Measurements from ENCODE around the gene PSMC3IP. TPM values are rescaled to one million over a fixed set of nuclear protein-coding genes. Genes with fewer than 3 reads are reported as not detected.

PSMC3IP gene
- total RNA-seq, 4 donors from 2014 or later, result 1.4 to 5.8 (median 4.5) TPM

DNA sequence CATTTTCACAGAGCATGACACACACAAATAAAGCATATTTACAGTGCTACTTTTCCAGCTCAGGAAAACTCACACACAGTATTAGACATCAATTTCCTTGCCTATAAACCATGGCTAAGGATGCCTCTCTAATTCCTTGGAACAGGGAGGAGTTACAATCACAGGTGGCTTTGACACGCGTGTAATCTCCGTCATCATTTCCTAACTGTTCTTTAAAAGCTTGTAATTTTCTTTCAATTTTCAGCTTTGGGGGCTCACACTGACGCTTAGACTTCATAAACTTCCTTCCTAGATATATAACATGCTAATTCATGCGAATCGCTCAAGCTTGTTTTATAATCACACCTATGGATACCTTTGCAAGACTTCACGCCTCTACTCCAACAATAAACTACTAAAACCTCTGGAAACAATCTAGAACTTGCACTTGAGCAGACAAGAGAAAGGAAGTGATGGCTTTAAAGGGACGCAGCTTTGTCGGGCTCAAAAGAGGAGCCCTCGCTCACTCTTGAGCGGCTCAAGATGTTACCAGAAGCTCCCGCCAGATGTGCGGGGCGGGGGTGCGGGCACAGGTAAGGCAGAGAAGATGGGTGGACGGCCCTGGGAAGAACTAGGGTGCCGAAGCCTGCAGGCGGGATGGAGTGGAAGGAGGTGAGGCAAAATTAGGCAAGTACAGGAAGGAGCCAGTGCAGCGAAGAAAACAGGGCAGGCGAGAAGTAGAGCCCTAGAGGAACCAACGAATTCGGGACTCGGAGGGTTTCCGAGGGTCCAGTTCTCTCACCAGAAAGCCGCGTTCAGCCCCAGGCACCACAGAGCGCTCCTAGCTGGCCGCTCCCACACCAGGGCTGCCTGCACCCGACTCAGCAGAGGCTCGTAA, 31.0 kb upstream of the PSMC3IP start:
- Histone ChIP-seq H3K4me3 (replicated peaks in 1 of 3) (peak overlapping the region; percentile 75 to 95 (median 81)), H3K36me3 (peaks cover 7 to 10% of the 10 kb centered on the region in 2 donors), H3K27me3 (no peaks in the 10 kb centered on the region), H3K9me3 (no peaks in the 10 kb centered on the region), H3K4me1 (peaks cover 22 to 23% of the 10 kb centered on the region in 2 donors), H3K27ac (peak overlapping the region; percentile 78 to 87 (median 84))
- DNase-seq, result no peak
- TF ChIP-seq POLR2A (IDR thresholded peaks at IDR 0.05), result no peak
- TF ChIP-seq, protein P1, sequence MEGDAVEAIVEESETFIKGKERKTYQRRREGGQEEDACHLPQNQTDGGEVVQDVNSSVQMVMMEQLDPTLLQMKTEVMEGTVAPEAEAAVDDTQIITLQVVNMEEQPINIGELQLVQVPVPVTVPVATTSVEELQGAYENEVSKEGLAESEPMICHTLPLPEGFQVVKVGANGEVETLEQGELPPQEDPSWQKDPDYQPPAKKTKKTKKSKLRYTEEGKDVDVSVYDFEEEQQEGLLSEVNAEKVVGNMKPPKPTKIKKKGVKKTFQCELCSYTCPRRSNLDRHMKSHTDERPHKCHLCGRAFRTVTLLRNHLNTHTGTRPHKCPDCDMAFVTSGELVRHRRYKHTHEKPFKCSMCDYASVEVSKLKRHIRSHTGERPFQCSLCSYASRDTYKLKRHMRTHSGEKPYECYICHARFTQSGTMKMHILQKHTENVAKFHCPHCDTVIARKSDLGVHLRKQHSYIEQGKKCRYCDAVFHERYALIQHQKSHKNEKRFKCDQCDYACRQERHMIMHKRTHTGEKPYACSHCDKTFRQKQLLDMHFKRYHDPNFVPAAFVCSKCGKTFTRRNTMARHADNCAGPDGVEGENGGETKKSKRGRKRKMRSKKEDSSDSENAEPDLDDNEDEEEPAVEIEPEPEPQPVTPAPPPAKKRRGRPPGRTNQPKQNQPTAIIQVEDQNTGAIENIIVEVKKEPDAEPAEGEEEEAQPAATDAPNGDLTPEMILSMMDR (IDR thresholded peaks at IDR 0.05), result no peak
- WGBS, 2 donors, result 0 to 1% methylated on average over 27 to 30 of the region's 30 CpGs
- intact Hi-C loops (cut with DNase I), result no loop called here

DNA sequence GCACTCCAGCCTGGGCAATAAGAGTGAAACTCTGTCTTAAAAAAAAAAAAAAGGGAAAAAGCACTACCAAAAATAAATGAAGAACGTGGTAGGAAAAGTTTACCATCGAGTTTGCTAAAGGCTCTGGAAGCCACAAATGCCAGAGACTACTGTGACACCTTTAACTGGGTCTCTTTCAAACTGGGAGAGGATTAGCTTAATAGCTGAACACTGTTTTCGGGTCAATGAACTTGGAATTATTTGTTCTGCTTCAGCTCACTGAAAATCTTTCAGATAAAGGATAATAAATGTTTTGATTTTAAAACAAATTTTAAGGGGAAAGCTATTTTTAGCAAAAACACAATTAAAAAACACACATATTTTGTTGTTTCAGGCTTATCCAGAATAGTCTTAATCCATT, 30.2 kb upstream of the PSMC3IP start:
- no peak overlapping the region for H3K27ac ChIP-seq
- peak overlapping the region in 2 of 3 donors; percentile 75 to 81 for H3K4me3 ChIP-seq (replicated peaks in 1 of 3)
- peaks cover 4% of the 10 kb centered on the region in 2 donors for H3K36me3 ChIP-seq
- TF ChIP-seq, protein P1 (IDR thresholded peaks at IDR 0.05), result no peak
- no peak for TF ChIP-seq POLR2A (IDR thresholded peaks at IDR 0.05)
- WGBS, 2 donors, result 39 to 46% methylated on average over 3 of the region's 3 CpGs
- DNase-seq, result no peak
- H3K9me3 ChIP-seq, result no peaks in the 10 kb centered on the region
- intact Hi-C loops (cut with DNase I), result no loop called here
- H3K4me1 ChIP-seq, result peaks cover 22 to 23% of the 10 kb centered on the region in 2 donors
- no peaks in the 10 kb centered on the region for H3K27me3 ChIP-seq

DNA sequence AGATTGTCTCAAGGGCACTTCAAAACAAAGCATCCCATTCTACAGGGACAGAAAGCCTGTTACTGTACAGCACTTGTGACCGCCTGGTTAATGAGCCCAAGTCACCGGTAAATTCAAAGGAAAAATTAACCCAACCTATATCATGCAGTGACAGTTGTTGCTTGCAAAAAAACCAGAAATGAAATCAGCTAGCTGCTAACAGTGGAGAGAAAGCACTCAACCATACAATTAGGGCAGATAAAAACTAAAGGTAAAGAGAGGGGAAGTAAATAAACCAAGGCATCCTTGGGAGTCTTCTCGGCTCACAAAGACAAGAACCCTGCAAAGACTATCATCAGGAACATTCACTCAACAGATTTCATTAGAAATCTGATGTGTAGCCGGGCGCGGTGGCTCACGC, 25.8 kb upstream of the PSMC3IP start:
- H3K9me3 ChIP-seq, result no peaks in the 10 kb centered on the region
- H3K27ac ChIP-seq, result no peak overlapping the region
- 86 to 89% methylated on average over 7 of the region's 7 CpGs for WGBS, 2 donors
- intact Hi-C loops (cut with DNase I), result no loop called here
- H3K27me3 ChIP-seq, result no peaks in the 10 kb centered on the region
- TF ChIP-seq POLR2A (IDR thresholded peaks at IDR 0.05), result no peak
- TF ChIP-seq, protein P1 (IDR thresholded peaks at IDR 0.05), result no peak
- H3K4me1 ChIP-seq, result peaks cover 25 to 32% of the 10 kb centered on the region in 2 donors
- no peaks in the 10 kb centered on the region for H3K36me3 ChIP-seq
- no peak for DNase-seq
- no peak overlapping the region for H3K4me3 ChIP-seq (replicated peaks in 1 of 3)

DNA sequence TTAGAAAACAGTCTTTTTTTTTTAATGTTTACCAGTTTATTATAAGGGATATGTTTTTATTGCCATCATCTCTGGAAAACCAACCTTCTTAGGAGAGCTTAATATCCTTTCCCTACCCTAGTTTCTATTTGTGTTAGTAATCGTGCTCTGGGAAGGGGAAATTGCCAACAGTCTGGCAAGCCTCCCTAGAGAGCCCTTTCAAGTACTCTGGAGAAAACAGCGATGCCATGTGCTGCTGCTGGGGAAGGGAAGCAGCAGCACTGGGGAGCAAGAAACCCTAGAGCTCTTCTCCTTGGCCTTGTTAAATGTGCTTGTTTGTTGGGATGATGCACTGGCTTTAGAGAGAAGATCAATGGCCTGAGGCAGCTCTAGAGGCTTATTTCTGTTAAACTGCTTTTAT, 21.4 kb upstream of the PSMC3IP start:
- Histone ChIP-seq H3K9me3 (no peaks in the 10 kb centered on the region), H3K4me3 (replicated peaks in 1 of 3) (no peak overlapping the region), H3K27ac (no peak overlapping the region), H3K27me3 (no peaks in the 10 kb centered on the region), H3K4me1 (peaks cover 8 to 9% of the 10 kb centered on the region in 2 donors), H3K36me3 (no peaks in the 10 kb centered on the region)
- 15 to 16% methylated on average over 2 of the region's 2 CpGs for WGBS, 2 donors
- intact Hi-C loops (cut with DNase I), result no loop called here
- TF ChIP-seq, protein P1 (IDR thresholded peaks at IDR 0.05), result no peak
- TF ChIP-seq POLR2A (IDR thresholded peaks at IDR 0.05), result no peak
- DNase-seq, result peak; percentile 66 to 70

DNA sequence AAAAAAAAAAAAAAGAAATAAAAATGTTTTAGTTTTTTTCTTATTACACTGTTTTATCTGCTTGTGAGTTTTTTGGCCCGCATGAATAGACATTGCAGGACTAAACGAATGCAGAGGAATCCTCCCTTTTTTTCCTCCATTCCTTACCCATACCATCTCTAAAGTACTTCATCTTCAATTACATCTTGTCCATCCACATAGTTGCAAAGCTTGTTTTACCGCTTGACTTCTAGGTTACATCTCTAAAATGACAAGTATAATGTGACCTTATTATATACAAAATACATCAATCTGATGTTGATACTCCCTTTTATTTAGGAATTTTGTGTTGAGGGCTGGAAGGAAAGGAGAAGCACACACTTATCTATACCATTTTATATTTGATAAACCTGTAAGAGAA, 18.9 kb upstream of the PSMC3IP start:
- H3K36me3 ChIP-seq, result peaks cover 2 to 3% of the 10 kb centered on the region in 2 donors
- H3K4me3 ChIP-seq (replicated peaks in 1 of 3), result no peak overlapping the region
- 80 to 85% methylated on average over 3 of the region's 3 CpGs for WGBS, 2 donors
- H3K4me1 ChIP-seq, result peaks cover 8 to 9% of the 10 kb centered on the region in 2 donors
- no peak for DNase-seq
- no peak overlapping the region for H3K27ac ChIP-seq
- no peaks in the 10 kb centered on the region for H3K27me3 ChIP-seq
- H3K9me3 ChIP-seq, result no peaks in the 10 kb centered on the region
- intact Hi-C loops (cut with DNase I), result no loop called here
- TF ChIP-seq, protein P1 (IDR thresholded peaks at IDR 0.05), result no peak
- no peak for TF ChIP-seq POLR2A (IDR thresholded peaks at IDR 0.05)
